Neural cell (in vitro differentiated cells): Measurements from ENCODE around the gene AMPH.

Source experiments
- EZH2 ChIP-seq: fragments of 200-600, 300-800 bp; shearing (Covaris generic), sonication (generic); IDR thresholded peaks from 2 replicates; pipeline ENCODE4 v1.6.1; 2014; ENCODE audit warnings: antibody characterized with exemption, low read length, borderline replicate concordance, mild to moderate bottlenecking; ENCODE audit not compliant: insufficient read depth, poor library complexity, severe bottlenecking
- MXI1 ChIP-seq: fragments of 450-650 bp; conservative IDR thresholded peaks from 2 replicates; pipeline ENCODE4 v1.6.1; 2014; ENCODE audit warnings: antibody characterized with exemption, mild to moderate bottlenecking; ENCODE audit not compliant: poor library complexity, severe bottlenecking
- POLR2AphosphoS5 ChIP-seq: IDR thresholded peaks from 2 replicates; pipeline ENCODE4 v1.6.1; 2012
- RAD21 ChIP-seq: fragments of 450-650 bp; conservative IDR thresholded peaks from 2 replicates; pipeline ENCODE4 v1.6.1; 2014; ENCODE audit warnings: antibody characterized with exemption, mild to moderate bottlenecking, moderate library complexity
- REST ChIP-seq: IDR thresholded peaks from 2 replicates; pipeline ENCODE4 v1.6.1; 2012; ENCODE audit warnings: borderline replicate concordance
- TF ChIP-seq, protein P1 (sequence below): fragments of 450-650 bp; IDR thresholded peaks from 2 replicates; pipeline ENCODE4 v1.5.1; 2014; ENCODE audit warnings: antibody characterized with exemption, mild to moderate bottlenecking, moderate library complexity; ENCODE audit not compliant: poor library complexity, severe bottlenecking

DNA sequence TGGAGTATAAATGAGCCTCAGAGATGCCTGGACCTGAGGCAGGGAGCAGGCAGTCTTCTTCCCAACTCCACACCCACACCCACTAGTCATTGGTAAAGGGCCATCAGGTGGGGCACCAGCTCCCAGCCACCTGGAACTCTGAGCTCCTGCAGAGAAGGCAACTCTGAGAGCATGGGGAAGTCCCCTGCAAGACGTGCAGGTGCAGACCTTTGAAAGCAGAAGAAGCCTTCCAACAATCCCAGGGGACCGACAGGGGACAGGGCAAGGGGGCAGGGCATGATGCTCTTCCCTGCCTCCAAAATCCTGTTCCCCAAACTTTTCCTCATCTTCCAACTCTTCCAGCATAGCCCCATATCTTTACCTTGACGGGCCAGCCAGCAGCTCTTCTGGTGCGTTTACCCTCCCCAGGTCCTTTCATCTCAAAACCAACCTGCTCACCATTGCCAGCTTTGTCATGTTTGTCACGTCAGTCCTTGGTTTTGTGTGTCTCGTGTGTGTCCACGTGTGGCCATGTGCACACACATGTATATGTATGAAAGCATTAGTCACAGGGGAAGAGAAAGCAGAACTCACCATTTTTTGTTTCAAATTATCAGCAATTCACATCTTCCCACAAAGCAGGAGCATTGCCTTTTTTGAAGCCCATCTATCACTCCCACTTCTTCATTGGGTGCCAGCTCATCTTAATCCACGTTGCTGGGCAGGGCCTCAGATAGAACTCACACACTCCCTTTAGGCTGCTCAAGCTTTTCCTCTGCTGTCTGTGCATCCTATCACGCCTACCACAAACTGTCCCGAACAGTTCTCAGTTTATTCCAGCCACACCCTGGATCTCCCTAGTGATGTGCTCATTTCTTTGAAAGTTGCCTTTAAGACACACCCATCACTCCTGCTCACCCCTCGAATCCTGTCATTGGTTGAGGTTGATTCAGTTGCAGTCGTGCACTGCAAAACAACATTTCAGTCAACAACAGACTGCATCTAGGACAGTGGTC is 41.0 kb upstream of the AMPH start:
- TF ChIP-seq RAD21: no peak
- TF ChIP-seq EZH2: no peak
- TF ChIP-seq, protein P1, sequence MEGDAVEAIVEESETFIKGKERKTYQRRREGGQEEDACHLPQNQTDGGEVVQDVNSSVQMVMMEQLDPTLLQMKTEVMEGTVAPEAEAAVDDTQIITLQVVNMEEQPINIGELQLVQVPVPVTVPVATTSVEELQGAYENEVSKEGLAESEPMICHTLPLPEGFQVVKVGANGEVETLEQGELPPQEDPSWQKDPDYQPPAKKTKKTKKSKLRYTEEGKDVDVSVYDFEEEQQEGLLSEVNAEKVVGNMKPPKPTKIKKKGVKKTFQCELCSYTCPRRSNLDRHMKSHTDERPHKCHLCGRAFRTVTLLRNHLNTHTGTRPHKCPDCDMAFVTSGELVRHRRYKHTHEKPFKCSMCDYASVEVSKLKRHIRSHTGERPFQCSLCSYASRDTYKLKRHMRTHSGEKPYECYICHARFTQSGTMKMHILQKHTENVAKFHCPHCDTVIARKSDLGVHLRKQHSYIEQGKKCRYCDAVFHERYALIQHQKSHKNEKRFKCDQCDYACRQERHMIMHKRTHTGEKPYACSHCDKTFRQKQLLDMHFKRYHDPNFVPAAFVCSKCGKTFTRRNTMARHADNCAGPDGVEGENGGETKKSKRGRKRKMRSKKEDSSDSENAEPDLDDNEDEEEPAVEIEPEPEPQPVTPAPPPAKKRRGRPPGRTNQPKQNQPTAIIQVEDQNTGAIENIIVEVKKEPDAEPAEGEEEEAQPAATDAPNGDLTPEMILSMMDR: no peak
- no peak for TF ChIP-seq POLR2AphosphoS5
- no peak for TF ChIP-seq MXI1
- TF ChIP-seq REST: no peak
